Skeletal muscle tissue (tissue), 4 donors: ENCODE data around the gene KIF25. TPM values are rescaled to one million over a fixed set of nuclear protein-coding genes. Genes with fewer than 3 reads are reported as not detected.

Experiments used
- H3K27ac ChIP-seq: one replicate; pipeline ENCODE4 v1.7.0; 2013; ENCODE audit warnings: mild to moderate bottlenecking, low read depth, low read length, inconsistent platforms
- H3K27me3 ChIP-seq, 3 donors: one replicate each; pipeline ENCODE4 v1.7.0; 2013; ENCODE audit warnings: low read length in 3 of 3; ENCODE audit not compliant: control insufficient read depth in 3 of 3, insufficient read depth in 3 of 3
- H3K36me3 ChIP-seq, 3 donors: one replicate each; pipeline ENCODE4 v1.7.0; 2013; ENCODE audit warnings: low read length in 3 of 3; ENCODE audit not compliant: control insufficient read depth in 3 of 3, insufficient read depth in 3 of 3
- H3K4me1 ChIP-seq, 3 donors: one replicate each; pipeline ENCODE4 v1.7.0; 2013; ENCODE audit warnings: low read length in 3 of 3, mild to moderate bottlenecking in 3 of 3; ENCODE audit not compliant: control insufficient read depth in 3 of 3, insufficient read depth in 3 of 3
- H3K4me3 ChIP-seq, 3 donors: one replicate each; pipeline ENCODE4 v1.7.0; 2013; ENCODE audit warnings: low read length in 3 of 3
- H3K9ac ChIP-seq, 3 donors: one replicate each; pipeline ENCODE4 v1.7.0; 2013; ENCODE audit warnings: low read length in 3 of 3, mild to moderate bottlenecking in 3 of 3, moderate library complexity in 2 of 3, low read depth in 1 of 3
- H3K9me3 ChIP-seq, 3 donors: one replicate each; pipeline ENCODE4 v1.7.0; 2013; ENCODE audit warnings: low read length in 3 of 3; ENCODE audit not compliant: control insufficient read depth in 3 of 3
- total RNA-seq: library from RNA; depleted of rRNA; stranded (reverse); fragments of >200 nt; gene quantifications from one replicate; pipeline ENCODE4 v1.2.3, GENCODE V29; 2014
- donor health status: Osteomylitis.

Gene KIF25
- total RNA-seq, 1 donor from 2014 or later = not detected

GRCh38 chr6:168045706-168046620 lies 48.5 kb downstream of the KIF25 start:
- Histone ChIP-seq H3K9ac (peak overlapping the region in 1 of 3 donors; percentile 19), H3K4me3 (no peak overlapping the region), H3K36me3 (no peaks in the 10 kb centered on the region), H3K27ac (no peak overlapping the region), H3K27me3 (peaks cover 0 to 7% (median 0%) of the 10 kb centered on the region in 3 donors), H3K9me3 (peaks cover 0 to 2% (median 0%) of the 10 kb centered on the region in 3 donors), H3K4me1 (peaks cover 0 to 5% (median 2%) of the 10 kb centered on the region in 3 donors)

DNA sequence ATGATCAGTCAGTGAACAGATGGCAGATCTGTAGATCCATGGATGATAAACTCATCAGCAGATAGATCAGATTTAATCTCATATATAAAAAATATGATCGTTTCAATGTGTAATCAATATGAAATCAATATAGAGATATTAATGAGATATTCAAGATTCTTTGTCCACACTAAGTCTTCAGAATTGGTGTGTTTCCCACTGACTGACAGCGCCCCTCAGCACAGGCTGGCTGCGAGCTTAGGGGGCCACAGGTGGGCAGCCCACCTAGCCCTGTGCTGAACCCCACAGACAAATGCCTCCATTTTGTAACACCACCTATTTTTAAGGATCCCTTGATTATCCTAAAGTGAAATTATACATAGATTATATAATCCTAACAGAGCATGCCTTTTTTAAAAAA lies 49.2 kb downstream of the KIF25 start:
- Histone ChIP-seq H3K4me1 (peaks cover 0 to 6% (median 2%) of the 10 kb centered on the region in 3 donors), H3K9ac (no peak overlapping the region), H3K27me3 (peaks cover 0 to 7% (median 0%) of the 10 kb centered on the region in 3 donors), H3K27ac (no peak overlapping the region), H3K4me3 (no peak overlapping the region), H3K9me3 (no peaks in the 10 kb centered on the region), H3K36me3 (no peaks in the 10 kb centered on the region)

DNA sequence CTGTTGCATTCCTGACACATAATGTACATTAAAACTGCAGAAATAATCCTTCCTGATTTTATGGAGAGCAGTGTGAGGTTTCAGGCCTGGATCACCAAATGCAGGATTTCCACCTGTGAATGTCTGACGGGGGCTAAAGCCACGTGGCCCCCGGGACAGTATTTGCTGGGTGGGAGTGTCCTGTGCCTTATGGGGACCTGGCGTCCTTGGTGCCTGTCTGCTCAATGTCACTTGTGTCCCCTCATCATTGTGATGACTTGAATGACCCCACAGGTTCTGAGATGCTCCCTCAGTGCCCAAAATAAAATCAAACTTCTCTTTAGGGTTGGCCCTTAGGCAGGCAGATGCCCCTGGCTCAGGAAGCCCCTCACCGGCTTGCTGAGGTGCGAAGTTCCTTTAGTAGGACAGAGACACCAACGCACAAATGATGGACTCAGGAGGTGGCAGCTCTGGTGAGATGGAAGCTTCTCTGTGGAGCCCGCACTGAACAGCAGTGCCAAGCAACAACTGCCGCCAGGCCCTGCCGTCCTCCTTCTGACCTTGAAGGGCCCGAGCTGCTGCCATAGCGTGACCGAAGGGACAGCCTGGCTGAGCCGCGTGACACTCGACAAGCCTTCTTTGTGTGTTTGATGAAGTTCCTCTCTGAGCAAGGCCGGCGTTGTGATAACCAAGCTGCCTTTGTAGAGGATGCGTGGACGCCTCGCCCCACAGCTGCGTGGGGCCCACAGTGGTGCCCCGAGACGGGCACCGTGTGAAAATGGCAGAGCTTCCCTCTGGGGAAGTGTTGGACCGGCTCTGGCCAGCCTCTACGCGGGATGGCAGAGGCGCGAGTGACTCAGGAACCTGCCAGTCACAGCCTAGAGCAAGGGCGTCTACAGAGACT lies 50.6 kb downstream of the KIF25 start:
- Histone ChIP-seq H3K9me3 (no peaks in the 10 kb centered on the region), H3K9ac (peak overlapping the region in 1 of 3 donors; percentile 25), H3K4me3 (no peak overlapping the region), H3K27ac (no peak overlapping the region), H3K4me1 (peaks cover 0 to 4% (median 2%) of the 10 kb centered on the region in 3 donors), H3K27me3 (peaks cover 0 to 4% (median 0%) of the 10 kb centered on the region in 3 donors), H3K36me3 (no peaks in the 10 kb centered on the region)

DNA sequence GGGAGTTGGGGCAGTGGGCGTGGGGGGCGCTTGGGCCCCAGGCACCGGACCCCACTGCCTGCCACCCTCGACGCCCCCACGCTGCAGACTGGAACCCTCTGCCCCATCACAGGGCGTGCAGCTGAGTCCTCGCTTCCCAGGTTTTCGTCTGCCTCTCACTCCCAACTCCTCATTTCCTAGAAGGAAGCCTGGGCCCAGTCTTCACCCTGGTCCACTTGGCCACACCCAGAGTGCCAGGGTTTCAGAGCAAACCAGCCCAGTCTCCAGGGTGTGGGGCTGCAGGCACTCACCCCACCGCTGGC lies 51.2 kb downstream of the KIF25 start:
- Histone ChIP-seq H3K27me3 (peaks cover 0 to 4% (median 0%) of the 10 kb centered on the region in 3 donors), H3K36me3 (no peaks in the 10 kb centered on the region), H3K4me1 (peaks cover 2 to 8% (median 2%) of the 10 kb centered on the region in 3 donors), H3K9ac (no peak overlapping the region), H3K9me3 (no peaks in the 10 kb centered on the region), H3K27ac (no peak overlapping the region), H3K4me3 (no peak overlapping the region)

DNA sequence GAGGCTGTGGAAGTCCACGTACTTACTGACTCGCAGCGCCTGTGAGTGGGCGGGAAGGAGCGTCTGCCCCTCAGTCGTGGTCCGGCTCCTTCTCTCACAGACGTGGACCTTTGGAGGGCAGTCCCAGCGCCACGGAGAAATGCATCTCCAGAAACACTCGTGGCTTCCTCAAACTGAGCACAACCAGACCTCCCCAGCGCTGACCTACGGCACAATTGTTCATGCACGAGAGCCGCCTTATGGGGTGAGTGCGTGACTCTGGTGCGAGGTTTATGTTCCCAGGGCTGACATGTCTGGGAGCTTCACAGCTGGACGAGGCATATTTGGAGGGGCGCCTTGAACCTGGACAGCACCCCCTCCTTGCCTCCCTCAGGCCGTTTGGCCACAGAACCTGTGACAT lies 51.8 kb downstream of the KIF25 start:
- H3K36me3 ChIP-seq = no peaks in the 10 kb centered on the region

DNA sequence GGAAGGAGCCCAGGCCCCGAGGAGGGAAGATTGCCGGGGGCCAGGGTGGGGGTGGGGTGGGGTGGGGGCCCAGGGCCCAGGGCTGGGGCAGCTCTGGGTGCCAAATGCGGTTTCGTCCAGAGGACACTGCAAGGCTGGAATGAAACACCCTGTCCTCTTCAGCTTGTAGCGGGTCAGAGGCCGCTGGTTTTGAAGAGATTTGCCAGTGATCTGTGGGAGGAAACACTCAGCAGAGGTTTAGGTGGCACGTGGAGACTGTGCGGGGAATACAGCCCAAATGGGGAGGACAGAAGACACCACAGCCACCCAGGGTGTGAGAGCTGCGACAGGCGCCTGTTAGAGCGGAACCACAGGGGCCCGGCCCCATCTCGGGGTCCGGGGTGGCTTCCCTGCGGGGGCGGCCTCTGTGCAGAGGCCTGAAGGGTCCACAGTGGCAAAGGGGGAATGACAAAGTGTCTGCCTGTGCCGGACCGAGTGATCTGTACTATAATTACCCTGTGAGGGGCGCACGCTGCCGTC lies 52.3 kb downstream of the KIF25 start:
- no peak overlapping the region for H3K27ac ChIP-seq
- H3K27me3 ChIP-seq = peaks cover 0 to 4% (median 0%) of the 10 kb centered on the region in 3 donors
- peaks cover 11 to 19% (median 12%) of the 10 kb centered on the region in 3 donors for H3K4me1 ChIP-seq
- no peak overlapping the region for H3K9ac ChIP-seq
- H3K9me3 ChIP-seq = no peaks in the 10 kb centered on the region
- no peaks in the 10 kb centered on the region for H3K36me3 ChIP-seq
- H3K4me3 ChIP-seq = no peak overlapping the region

More for the DNA sequence above, 51.8 kb downstream of the KIF25 start:
- peaks cover 6 to 14% (median 8%) of the 10 kb centered on the region in 3 donors for H3K4me1 ChIP-seq
- H3K9ac ChIP-seq = no peak overlapping the region
- H3K4me3 ChIP-seq = no peak overlapping the region
- H3K27ac ChIP-seq = no peak overlapping the region
- no peaks in the 10 kb centered on the region for H3K9me3 ChIP-seq
- peaks cover 0 to 4% (median 0%) of the 10 kb centered on the region in 3 donors for H3K27me3 ChIP-seq

GRCh38 chr6:168050225-168050880 lies 52.9 kb downstream of the KIF25 start:
- H3K4me3 ChIP-seq = no peak overlapping the region
- H3K36me3 ChIP-seq = no peaks in the 10 kb centered on the region
- H3K27me3 ChIP-seq = peaks cover 0 to 3% (median 0%) of the 10 kb centered on the region in 3 donors
- no peak overlapping the region for H3K27ac ChIP-seq
- peaks cover 17 to 24% (median 18%) of the 10 kb centered on the region in 3 donors for H3K4me1 ChIP-seq
- H3K9me3 ChIP-seq = no peaks in the 10 kb centered on the region
- no peak overlapping the region for H3K9ac ChIP-seq

GRCh38 chr6:168050881-168051586 lies 53.6 kb downstream of the KIF25 start:
- Histone ChIP-seq H3K9me3 (no peaks in the 10 kb centered on the region), H3K4me3 (no peak overlapping the region), H3K27ac (no peak overlapping the region), H3K36me3 (no peaks in the 10 kb centered on the region), H3K4me1 (peaks cover 19 to 31% (median 25%) of the 10 kb centered on the region in 3 donors), H3K27me3 (no peaks in the 10 kb centered on the region), H3K9ac (no peak overlapping the region)

- Histone ChIP-seq H3K4me1 (peaks cover 19 to 30% (median 27%) of the 10 kb centered on the region in 3 donors), H3K9ac (no peak overlapping the region), H3K36me3 (no peaks in the 10 kb centered on the region)
Observed at GRCh38 chr6:168051648-168052047, 54.2 kb downstream of the KIF25 start.

More at GRCh38 chr6:168051648-168052047, 54.2 kb downstream of the KIF25 start:
- H3K27me3 ChIP-seq = no peaks in the 10 kb centered on the region
- no peak overlapping the region for H3K4me3 ChIP-seq
- no peaks in the 10 kb centered on the region for H3K9me3 ChIP-seq
- no peak overlapping the region for H3K27ac ChIP-seq
